CD14-positive monocyte (primary cell): ENCODE measurements around the gene NOP9. TPM values are rescaled to one million over a fixed set of nuclear protein-coding genes. Genes with fewer than 3 reads are reported as not detected.

ENCODE experiments used
- DNase-seq, 3 donors: peaks; one replicate each; pipeline ENCODE4 v3.0.0-alpha.2; 2011 to 2022
- H2AFZ ChIP-seq: 2 replicates; pipeline ENCODE4 v1.6.0; 2012; ENCODE audit warnings: mild to moderate bottlenecking, low read depth, low read length, inconsistent platforms; ENCODE audit not compliant: insufficient read depth, poor library complexity, severe bottlenecking
- H3K27ac ChIP-seq, 2 donors: 1 replicate in 1 of 2; 2 replicates in 1 of 2; pipeline ENCODE4 v1.5.1; 2012 to 2013; ENCODE audit warnings: low read length in 2 of 2, control low read depth in 1 of 2, inconsistent platforms in 1 of 2, low read depth in 1 of 2, mild to moderate bottlenecking in 1 of 2
- H3K27me3 ChIP-seq, 2 donors: one replicate each; pipeline versions ENCODE4 v1.6.0 to v1.6.1; 2011 to 2013; ENCODE audit warnings: low read length in 2 of 2; ENCODE audit not compliant: control insufficient read depth in 2 of 2, insufficient read depth in 2 of 2
- H3K36me3 ChIP-seq, 2 donors: replicated peaks in 1 of 2; 1 replicate in 1 of 2; 2 replicates in 1 of 2; pipeline versions ENCODE4 v1.5.1 to v1.6.1; 2012 to 2013; ENCODE audit warnings: low read length in 2 of 2, control low read depth in 1 of 2, inconsistent platforms in 1 of 2, mild to moderate bottlenecking in 1 of 2; ENCODE audit not compliant: insufficient read depth in 2 of 2, control insufficient read depth in 1 of 2
- H3K4me1 ChIP-seq, 2 donors: 1 replicate in 1 of 2; 2 replicates in 1 of 2; pipeline versions ENCODE4 v1.5.1 to v1.6.1; 2012 to 2013; ENCODE audit warnings: low read length in 2 of 2, control low read depth in 1 of 2, inconsistent platforms in 1 of 2, mild to moderate bottlenecking in 1 of 2, moderate library complexity in 1 of 2; ENCODE audit not compliant: insufficient read depth in 2 of 2, control insufficient read depth in 1 of 2
- H3K4me2 ChIP-seq: replicated peaks from 2 replicates; pipeline ENCODE3; 2012; ENCODE audit warnings: low read length, moderate library complexity, mild to moderate bottlenecking; ENCODE audit not compliant: poor library complexity, severe bottlenecking; ENCODE audit errors: extremely low read depth
- H3K4me3 ChIP-seq, 3 experiments: fragments of 200-600 bp in 1 of 3; sonication (generic) in 1 of 3; replicated peaks in 1 of 3; 1 replicate in 2 of 3; 2 replicates in 1 of 3; pipeline ENCODE4 v1.5.1; 2011 to 2013; ENCODE audit warnings: low read length in 3 of 3, mild to moderate bottlenecking in 3 of 3, control low read depth in 2 of 3, low read depth in 2 of 3, inconsistent platforms in 1 of 3, moderate library complexity in 1 of 3
- H3K79me2 ChIP-seq: 2 replicates; pipeline ENCODE4 v1.6.0; 2012; ENCODE audit warnings: mild to moderate bottlenecking, control low read depth, inconsistent platforms, low read length, moderate library complexity; ENCODE audit not compliant: insufficient read depth
- H3K9ac ChIP-seq: 2 replicates; pipeline ENCODE4 v1.6.0; 2017; ENCODE audit warnings: low read length, mild to moderate bottlenecking; ENCODE audit not compliant: insufficient read depth, poor library complexity, severe bottlenecking
- H3K9me3 ChIP-seq, 2 donors: replicated peaks in 1 of 2; 1 replicate in 1 of 2; 2 replicates in 1 of 2; pipeline versions ENCODE4 v1.5.1 to v1.6.1; 2012 to 2013; ENCODE audit warnings: low read length in 2 of 2, control low read depth in 1 of 2; ENCODE audit not compliant: control insufficient read depth in 1 of 2, insufficient read depth in 1 of 2
- H4K20me1 ChIP-seq: 2 replicates; pipeline ENCODE4 v1.6.0; 2012; ENCODE audit warnings: mild to moderate bottlenecking, low read length, control low read depth, moderate library complexity; ENCODE audit not compliant: insufficient read depth
- H3K27ac Mint-ChIP-seq, 7 donors: one replicate each; pipeline ENCODE4 v1.8.0; 2020; ENCODE audit warnings: mild to moderate bottlenecking in 7 of 7, mixed read lengths in 7 of 7, moderate library complexity in 6 of 7, inconsistent platforms in 2 of 7
- H3K27me3 Mint-ChIP-seq, 3 donors: one replicate each; pipeline ENCODE4 v1.8.0; 2021 to 2022; ENCODE audit warnings: low read depth in 3 of 3, mild to moderate bottlenecking in 3 of 3, mixed read lengths in 3 of 3, moderate library complexity in 3 of 3, inconsistent platforms in 1 of 3
- H3K36me3 Mint-ChIP-seq, 2 donors: one replicate each; pipeline ENCODE4 v1.8.0; 2020; ENCODE audit warnings: mixed read lengths in 2 of 2, inconsistent platforms in 1 of 2, mild to moderate bottlenecking in 1 of 2
- H3K4me1 Mint-ChIP-seq: one replicate; pipeline ENCODE4 v1.8.0; 2020; ENCODE audit warnings: mild to moderate bottlenecking, mixed read lengths
- H3K4me3 Mint-ChIP-seq, 2 donors: one replicate each; pipeline ENCODE4 v1.8.0; 2020; ENCODE audit warnings: mild to moderate bottlenecking in 2 of 2, mixed read lengths in 2 of 2, moderate library complexity in 1 of 2
- H3K9me3 Mint-ChIP-seq, 7 donors: one replicate each; pipeline ENCODE4 v1.8.0; 2020 to 2022; ENCODE audit warnings: mixed read lengths in 7 of 7, mild to moderate bottlenecking in 6 of 7, moderate library complexity in 6 of 7, inconsistent platforms in 2 of 7
- whole genome bisulfite sequencing: methylation state at CpG from one replicate; pipeline ENCODE4 v1.1.5; 2013; ENCODE audit warnings: missing lambda C conversion rate; ENCODE audit not compliant: insufficient coverage; 5-methylcytosine and 5-hydroxymethylcytosine counted together
- intact Hi-C, 2 donors: fragments of 100-400 bp; cut with micrococcal nuclease; formaldehyde crosslinking; loops; one replicate each; pipeline versions ENCODE4 v1.15.0 to v1.15.1; 2023
- polyA plus RNA-seq, 3 donors: library from polyadenylated mRNA; depleted of rRNA in 1 of 3; unstranded in 2 of 3; stranded (reverse) in 1 of 3; fragments of 300-500 nt in 2 of 3; fragments of >200 nt in 1 of 3; fragmentation: Illumina TruSeq in 2 of 3; gene quantifications; 1 replicate in 2 of 3; 2 replicates in 1 of 3; pipeline ENCODE4 v1.2.3, GENCODE V29; 2012 to 2021
- TF ChIP-seq, protein P1 (sequence below): fragments of 200-600 bp; IDR thresholded peaks from one replicate; pipeline ENCODE4 v1.8.0; 2022; ENCODE audit warnings: antibody characterized with exemption, mild to moderate bottlenecking

The NOP9 gene
- polyA plus RNA-seq, 3 donors: 1.2 to 16.6 (median 1.3) TPM

GRCh38 chr14:24282736-24283135, 16.9 kb upstream of the NOP9 start:
- Mint-ChIP-seq H3K9me3 (peaks cover 0 to 3% (median 0%) of the 10 kb centered on the region in 7 donors), H3K27ac (peak overlapping the region in 2 of 7 donors; percentile 32 to 37), H3K4me3 (no peak overlapping the region), H3K27me3 (peaks cover 0 to 4% (median 3%) of the 10 kb centered on the region in 3 donors), H3K4me1 (peaks cover 58% of the 10 kb centered on the region), H3K36me3 (peaks cover 13 to 14% of the 10 kb centered on the region in 2 donors)
- no peak for DNase-seq
- H4K20me1 ChIP-seq: no peaks in the 10 kb centered on the region
- intact Hi-C loops: no loop called here
- H2AFZ ChIP-seq: no peak overlapping the region
- no peak overlapping the region for H3K9ac ChIP-seq
- peaks cover 51 to 52% of the 10 kb centered on the region in 2 donors for H3K4me1 ChIP-seq
- no peak overlapping the region for H3K4me3 ChIP-seq
- H3K9me3 ChIP-seq: no peaks in the 10 kb centered on the region
- H3K4me2 ChIP-seq: no peak overlapping the region
- 100% methylated on average over 3 of the region's 3 CpGs for WGBS
- TF ChIP-seq, protein P1, sequence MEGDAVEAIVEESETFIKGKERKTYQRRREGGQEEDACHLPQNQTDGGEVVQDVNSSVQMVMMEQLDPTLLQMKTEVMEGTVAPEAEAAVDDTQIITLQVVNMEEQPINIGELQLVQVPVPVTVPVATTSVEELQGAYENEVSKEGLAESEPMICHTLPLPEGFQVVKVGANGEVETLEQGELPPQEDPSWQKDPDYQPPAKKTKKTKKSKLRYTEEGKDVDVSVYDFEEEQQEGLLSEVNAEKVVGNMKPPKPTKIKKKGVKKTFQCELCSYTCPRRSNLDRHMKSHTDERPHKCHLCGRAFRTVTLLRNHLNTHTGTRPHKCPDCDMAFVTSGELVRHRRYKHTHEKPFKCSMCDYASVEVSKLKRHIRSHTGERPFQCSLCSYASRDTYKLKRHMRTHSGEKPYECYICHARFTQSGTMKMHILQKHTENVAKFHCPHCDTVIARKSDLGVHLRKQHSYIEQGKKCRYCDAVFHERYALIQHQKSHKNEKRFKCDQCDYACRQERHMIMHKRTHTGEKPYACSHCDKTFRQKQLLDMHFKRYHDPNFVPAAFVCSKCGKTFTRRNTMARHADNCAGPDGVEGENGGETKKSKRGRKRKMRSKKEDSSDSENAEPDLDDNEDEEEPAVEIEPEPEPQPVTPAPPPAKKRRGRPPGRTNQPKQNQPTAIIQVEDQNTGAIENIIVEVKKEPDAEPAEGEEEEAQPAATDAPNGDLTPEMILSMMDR: no peak
- H3K27ac ChIP-seq: peak overlapping the region in 1 of 2 donors; percentile 98
- H3K36me3 ChIP-seq: no peaks in the 10 kb centered on the region
- no peaks in the 10 kb centered on the region for H3K27me3 ChIP-seq
- peaks cover 37% of the 10 kb centered on the region for H3K79me2 ChIP-seq

GRCh38 chr14:24283796-24284460, 15.7 kb upstream of the NOP9 start:
- TF ChIP-seq, protein P1: no peak
- peaks cover 49% of the 10 kb centered on the region for H3K4me1 Mint-ChIP-seq
- H3K36me3 Mint-ChIP-seq: peaks cover 12 to 16% of the 10 kb centered on the region in 2 donors
- no peak overlapping the region for H3K4me3 Mint-ChIP-seq
- Histone ChIP-seq H2AFZ (no peak overlapping the region), H3K27ac (no peak overlapping the region), H3K4me2 (no peak overlapping the region), H3K4me1 (peaks cover 39 to 40% of the 10 kb centered on the region in 2 donors), H3K27me3 (no peaks in the 10 kb centered on the region), H3K79me2 (peaks cover 28% of the 10 kb centered on the region), H3K36me3 (no peaks in the 10 kb centered on the region), H4K20me1 (no peaks in the 10 kb centered on the region), H3K9me3 (no peaks in the 10 kb centered on the region), H3K4me3 (no peak overlapping the region), H3K9ac (no peak overlapping the region)
- 98% methylated on average over 5 of the region's 5 CpGs for WGBS
- peak overlapping the region in 3 of 7 donors; percentile 25 to 32 (median 32) for H3K27ac Mint-ChIP-seq
- H3K27me3 Mint-ChIP-seq: peaks cover 0 to 3% (median 1%) of the 10 kb centered on the region in 3 donors
- H3K9me3 Mint-ChIP-seq: peaks cover 0 to 3% (median 0%) of the 10 kb centered on the region in 7 donors
- intact Hi-C loops: no loop called here
- no peak for DNase-seq
